Renal cortical epithelial cell (primary cell): ENCODE data around the gene CLEC16A. TPM values are rescaled to one million over a fixed set of nuclear protein-coding genes. Genes with fewer than 3 reads are reported as not detected.

Experiments
- DNase-seq: peaks from one replicate; pipeline ENCODE4 v3.0.0-alpha.2; 2011; ENCODE audit warnings: low read depth
- total RNA-seq: library from RNA; depleted of rRNA; stranded (reverse); fragments of >200 nt; gene quantifications from 2 replicates; pipeline ENCODE4 v1.2.3, GENCODE V29; 2014

The CLEC16A gene
- total RNA-seq, 1 donor from 2014 or later, result 48.3 TPM

DNA sequence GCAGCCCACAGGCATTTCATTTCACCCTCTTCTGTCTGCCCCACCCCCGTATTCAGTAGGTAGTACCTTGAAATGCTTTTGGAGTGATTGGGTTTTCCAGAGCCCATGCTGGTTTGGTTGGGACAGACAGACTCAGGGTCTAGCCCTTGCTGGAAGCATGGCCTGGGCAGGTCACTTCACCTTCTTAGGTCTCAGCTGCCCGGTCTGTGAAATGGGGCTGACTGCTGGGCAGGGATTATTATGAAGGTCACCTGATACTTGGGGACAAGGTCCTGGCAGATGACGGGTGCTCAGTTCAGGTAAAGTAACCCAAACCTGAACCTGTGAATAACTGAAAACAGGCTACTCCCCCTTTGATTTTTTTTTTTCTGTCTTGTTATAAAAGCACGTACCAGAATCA is 116.0 kb downstream of the CLEC16A start:
- DNase-seq, result no peak

DNA sequence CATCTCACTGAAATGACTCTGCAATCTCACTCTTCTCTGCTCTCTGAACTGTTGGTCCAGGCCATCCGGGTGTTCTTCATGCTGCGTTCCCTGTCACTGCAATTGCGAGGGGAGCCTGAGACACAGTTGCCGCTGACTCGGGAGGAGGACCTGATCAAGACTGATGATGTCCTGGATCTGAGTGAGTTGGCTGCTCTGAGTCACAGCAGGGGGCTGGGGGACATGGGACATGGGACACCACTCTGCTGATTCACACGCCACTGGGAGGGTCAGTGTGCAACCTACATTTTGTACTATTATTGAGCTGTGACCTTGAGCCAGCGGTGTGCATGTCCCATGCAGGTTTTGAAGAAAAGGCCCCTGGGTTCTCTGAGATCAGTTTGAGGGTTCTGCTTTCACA is 116.5 kb downstream of the CLEC16A start:
- no peak for DNase-seq

GRCh38 chr16:11061629-11062270 is 117.4 kb downstream of the CLEC16A start:
- no peak for DNase-seq

DNA sequence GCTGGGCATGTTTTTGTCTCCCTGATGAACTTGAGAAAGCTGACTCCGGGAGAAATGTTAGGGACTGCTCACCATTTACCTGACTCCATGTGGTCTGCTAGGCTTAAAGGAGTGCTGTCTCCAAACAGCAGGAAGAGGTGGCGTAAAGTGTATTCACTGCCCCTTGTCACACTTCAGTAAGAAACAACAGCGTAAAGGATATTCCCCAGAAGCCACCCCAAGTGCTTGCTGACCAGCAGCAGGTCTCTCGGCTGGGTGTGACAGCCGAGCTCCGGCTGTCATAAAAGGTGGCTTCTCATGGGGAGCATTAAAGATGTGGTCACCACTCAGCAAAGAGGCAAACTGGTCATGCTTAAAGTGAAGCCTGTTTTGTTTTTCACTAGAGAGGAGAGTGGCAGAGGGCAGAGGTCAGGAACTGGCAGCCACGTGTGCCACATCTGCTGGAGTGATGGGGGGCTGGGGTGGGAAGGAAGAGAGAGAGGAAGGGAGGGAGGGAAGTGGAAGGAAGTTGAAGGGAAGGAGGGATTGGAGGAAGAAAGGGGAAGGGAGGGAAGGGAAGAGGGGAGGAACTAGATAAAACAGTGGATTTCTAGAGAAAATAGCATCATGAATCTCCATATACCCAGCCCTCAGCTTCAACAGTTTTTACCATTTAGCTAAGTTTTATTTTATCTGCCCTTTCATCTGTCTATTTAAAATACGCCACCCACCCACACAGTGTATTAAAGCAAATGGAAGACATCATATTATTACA is 119.3 kb downstream of the CLEC16A start:
- no peak for DNase-seq

DNA sequence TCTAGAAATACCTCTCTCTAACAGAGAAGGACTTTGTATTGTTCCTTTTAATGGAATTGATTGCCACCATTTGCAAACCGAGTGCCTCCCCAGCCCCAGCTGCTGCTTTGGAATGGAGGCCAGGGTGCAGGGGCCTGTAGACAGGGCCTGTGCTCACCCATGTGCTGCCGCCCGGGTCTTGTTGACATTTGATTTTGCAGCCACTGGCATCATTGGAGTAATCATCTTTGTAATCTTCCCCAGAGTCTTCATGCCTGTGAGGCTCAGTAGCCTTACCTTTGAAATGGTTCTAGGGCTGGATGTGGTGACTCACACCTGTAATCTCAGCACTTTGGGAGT is 119.8 kb downstream of the CLEC16A start:
- DNase-seq, result no peak

GRCh38 chr16:11064851-11065250 is 120.5 kb downstream of the CLEC16A start:
- no peak for DNase-seq

DNA sequence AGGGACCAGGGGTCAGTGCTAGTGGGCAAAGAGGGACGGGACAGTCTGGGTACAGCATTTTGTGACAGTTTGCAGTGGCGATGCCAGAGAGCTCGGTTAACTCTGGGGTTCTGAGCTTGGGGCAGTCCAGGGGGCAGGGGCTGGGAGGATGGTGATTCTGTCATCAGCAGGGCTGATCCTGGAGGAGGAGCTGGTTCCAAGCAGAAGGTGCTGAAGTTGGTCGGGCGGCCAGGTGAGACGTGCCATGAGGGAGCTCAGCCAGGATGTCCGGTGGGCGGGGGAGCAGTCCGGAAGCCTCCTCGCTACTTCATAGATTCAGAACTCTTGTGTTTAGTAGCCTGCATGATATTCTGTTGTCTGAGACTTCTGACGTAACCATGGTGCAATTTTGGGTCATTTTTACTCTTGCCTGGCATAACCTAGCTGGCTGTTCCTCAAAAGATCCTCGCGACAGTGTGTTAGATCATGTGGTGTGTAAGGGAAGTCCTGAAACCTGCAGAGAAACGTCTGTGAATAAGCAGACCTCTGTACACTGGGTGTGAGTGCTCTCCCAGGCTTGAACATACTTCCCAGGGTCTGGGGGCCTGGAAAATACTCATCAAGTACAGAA is 122.0 kb downstream of the CLEC16A start:
- no peak for DNase-seq

DNA sequence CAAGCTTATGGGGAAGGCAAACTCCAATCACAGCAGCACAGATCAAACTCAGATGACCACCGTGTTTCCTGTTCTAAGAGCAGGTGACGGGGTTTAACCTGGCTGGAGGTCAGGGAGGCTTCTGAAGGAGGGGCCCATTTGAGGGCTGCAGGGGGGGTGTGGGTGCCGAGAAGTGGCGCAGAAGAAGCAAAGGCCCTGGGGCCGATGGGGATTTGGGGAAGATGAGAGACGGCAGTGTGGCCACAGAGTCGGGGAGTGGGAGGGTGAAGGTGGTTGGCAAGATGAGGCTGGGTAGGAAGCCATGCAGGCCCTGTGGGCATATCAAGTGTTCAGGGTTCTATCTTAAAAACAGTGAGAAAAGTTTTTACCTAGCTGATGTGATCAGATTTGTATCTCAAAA is 122.9 kb downstream of the CLEC16A start:
- DNase-seq, result no peak

- peak; percentile 82 for DNase-seq
Measured at GRCh38 chr16:11067697-11068141, 123.4 kb downstream of the CLEC16A start.

GRCh38 chr16:11071829-11072228 is 127.5 kb downstream of the CLEC16A start:
- no peak for DNase-seq

DNA sequence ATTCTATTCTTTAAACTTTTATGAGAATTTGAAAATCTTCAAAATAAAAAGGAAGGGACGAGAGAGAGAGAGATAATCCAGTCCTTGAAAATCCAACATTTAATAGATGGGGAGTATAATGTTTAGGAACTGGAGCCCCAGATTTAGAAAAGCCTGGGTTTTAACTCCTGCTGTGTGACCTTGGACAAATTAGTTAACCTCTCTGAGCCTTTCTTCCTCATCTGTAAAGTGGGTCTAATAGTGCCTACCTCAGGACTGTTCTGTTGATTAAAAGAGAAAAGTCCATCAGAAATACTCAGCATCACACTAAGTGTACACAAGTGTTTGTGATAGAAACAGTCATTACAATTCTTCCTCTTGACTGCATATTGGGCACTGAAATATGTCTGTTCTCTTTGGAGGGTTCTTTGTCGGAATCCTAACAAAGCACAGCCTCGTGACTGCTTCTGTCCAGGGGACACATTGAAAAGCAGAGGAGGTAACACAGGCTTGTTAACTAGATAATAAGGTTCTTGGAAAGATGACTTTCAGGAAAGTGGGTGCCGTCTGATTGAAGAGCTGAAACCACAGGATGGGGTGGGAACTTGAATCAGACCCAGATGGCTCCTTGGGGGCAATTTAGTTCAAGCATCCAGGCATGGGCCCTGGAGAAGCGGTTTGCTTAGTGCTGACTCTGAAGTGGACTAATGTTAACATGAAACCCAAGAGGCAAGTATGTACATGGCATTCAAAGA is 128.2 kb downstream of the CLEC16A start:
- no peak for DNase-seq

GRCh38 chr16:11073407-11073999 is 129.1 kb downstream of the CLEC16A start:
- DNase-seq, result no peak

GRCh38 chr16:11074131-11074530 is 129.8 kb downstream of the CLEC16A start:
- no peak for DNase-seq

DNA sequence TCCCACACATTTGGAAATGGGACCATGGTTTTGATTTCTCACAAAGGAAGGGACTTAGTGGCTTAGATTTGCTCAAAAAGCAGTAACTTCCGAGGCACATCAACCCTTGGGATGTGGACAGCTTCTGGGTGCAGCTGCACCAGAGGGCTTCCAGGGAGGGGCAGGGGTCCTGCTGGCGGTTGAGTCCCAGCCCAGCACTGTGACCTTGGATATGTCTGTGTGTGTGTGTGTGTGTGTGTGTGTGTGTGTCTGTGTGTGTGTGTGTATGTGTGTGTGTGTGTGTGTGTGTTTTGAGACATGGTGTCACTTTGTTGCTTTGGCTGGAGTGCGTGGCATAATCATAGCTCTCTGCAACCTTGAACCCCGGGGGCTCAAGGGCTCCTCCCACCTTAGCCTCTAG is 130.8 kb downstream of the CLEC16A start:
- no peak for DNase-seq

- DNase-seq, result no peak
Measured at GRCh38 chr16:11076259-11077018, 132.1 kb downstream of the CLEC16A start.

DNA sequence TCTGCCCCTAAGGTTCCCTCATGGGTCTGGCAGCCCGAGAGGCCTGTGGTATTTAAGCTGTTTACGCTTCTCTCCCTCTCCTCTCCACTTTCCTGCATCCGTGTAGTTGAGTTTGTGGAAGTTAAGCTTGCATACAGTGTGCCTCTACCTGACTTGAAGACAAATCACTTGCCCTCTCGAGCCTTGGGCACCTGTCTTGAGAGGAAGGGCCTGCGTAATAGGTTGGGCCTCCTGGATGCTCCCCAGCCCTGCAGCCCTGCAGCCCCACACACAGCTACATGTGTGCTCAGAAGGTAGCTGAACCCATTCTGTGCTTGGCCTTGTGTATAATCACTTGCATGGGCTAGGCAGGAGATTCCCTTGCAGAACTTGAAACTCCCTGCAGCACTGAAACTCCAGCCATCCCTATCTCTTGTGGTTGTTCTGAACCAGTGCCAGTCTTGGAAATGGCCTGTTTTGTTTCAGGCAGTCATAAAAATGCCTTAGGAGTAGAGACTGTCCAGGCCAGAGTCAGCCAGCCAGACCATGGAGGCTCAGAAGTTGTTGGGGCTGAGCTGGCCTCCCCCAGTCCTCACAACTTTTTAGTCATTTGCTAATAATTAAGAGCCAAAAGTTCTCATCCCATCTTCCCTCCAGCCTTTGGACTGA is 134.6 kb downstream of the CLEC16A start:
- DNase-seq, result peak; percentile 92

GRCh38 chr16:11079652-11080187 is 135.4 kb downstream of the CLEC16A start:
- DNase-seq, result peak; percentile 91

DNA sequence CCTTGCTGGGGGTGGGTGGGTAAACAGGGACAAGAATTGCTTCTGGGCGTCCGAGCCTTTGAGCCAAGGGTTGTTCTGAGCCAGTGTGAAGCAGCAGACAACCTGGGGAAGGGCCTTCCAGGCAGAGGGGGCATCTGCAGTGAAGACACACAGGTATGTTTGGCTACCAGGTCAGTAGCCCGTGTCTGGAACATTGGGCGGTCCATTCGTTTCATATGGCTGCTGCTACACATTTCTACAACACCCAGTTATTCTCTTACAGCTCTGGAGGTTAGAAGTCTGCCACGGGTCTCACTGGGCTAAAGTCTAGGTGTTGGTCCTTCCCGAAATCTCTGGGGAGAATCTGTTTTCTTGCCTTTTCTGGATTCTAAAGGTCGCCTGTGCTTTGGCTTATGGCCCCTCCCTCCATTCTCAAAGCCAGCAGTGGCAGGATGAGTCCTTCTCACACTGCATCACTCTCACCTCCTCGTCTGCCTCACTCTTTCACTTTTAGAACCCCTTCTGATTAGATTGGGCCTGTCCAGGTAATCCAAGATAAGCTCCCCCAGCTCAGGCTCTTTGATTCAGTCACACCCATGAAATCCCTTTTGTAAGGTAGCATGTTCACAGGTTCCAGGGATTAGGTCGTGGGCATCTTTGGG is 136.1 kb downstream of the CLEC16A start:
- no peak for DNase-seq

DNA sequence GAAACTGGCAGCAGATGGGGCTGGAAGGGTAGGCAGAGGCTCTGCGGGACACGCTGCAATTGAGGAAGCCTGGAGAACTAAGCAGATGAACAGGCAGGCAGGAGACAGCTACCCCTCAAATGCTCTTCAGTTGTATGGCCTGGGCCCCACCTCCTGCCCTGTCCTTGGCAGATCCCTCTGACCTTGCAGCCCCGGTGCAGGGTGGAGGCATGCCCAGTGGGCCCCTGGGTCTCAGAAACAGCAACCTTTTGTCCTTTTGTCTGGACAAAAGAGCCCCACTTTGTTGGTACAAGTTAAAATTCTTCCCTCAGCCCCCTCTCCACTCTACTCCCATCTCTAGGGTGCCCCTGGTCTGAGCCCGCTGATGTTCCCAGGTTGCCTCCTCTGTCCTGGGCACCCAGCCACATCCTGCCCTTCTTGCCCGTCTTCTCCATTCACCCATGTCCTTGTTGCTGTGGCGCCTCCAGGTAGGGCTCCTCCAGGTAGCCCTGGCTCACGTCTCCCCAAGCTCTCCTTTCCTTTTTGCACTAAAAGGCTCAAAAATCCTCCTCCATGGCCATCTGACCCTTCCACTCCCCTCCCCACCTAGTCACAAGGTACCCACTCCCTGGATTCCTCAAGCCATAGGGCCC is 136.8 kb downstream of the CLEC16A start:
- no peak for DNase-seq
